GM23338 (cell line): ENCODE measurements around the gene CADM4. TPM values are rescaled to one million over a fixed set of nuclear protein-coding genes. Genes with fewer than 3 reads are reported as not detected.

Source experiments
- ATAC-seq: fragments of 200-7000 bp; cut with Tn5 transposase; 3 replicates; pipeline ENCODE4 v1.9.1; 2020
- DNase-seq: peaks from one replicate; pipeline ENCODE4 v3.0.0-alpha.2; 2015; ENCODE audit warnings: low spot score
- H2AFZ ChIP-seq: fragments of 200-600 bp; sonication (generic); 2 replicates; pipeline ENCODE4 v1.8.0; 2016; ENCODE audit warnings: antibody characterized with exemption, mild to moderate bottlenecking, moderate library complexity
- H3F3A ChIP-seq: fragments of 200-600 bp; sonication (generic); replicated peaks from 2 replicates; pipeline ENCODE4 v1.8.0; 2017; ENCODE audit warnings: antibody characterized with exemption, mixed run types, low read depth
- H3K27ac ChIP-seq: fragments of 200-600 bp; sonication (generic); 2 replicates; pipeline ENCODE4 v1.6.1; 2016; ENCODE audit warnings: low read depth
- H3K27me3 ChIP-seq: fragments of 200-600 bp; sonication (generic); 2 replicates; pipeline ENCODE4 v1.8.0; 2016; ENCODE audit warnings: mild to moderate bottlenecking, mixed run types, moderate library complexity; ENCODE audit not compliant: insufficient read depth
- H3K36me3 ChIP-seq: fragments of 200-600 bp; sonication (generic); 2 replicates; pipeline ENCODE4 v1.8.0; 2016; ENCODE audit warnings: mild to moderate bottlenecking; ENCODE audit not compliant: insufficient read depth
- H3K4me1 ChIP-seq: fragments of 200-600 bp; sonication (generic); 2 replicates; pipeline ENCODE4 v1.8.0; 2016; ENCODE audit warnings: mild to moderate bottlenecking, moderate library complexity; ENCODE audit not compliant: insufficient read depth
- H3K4me2 ChIP-seq: fragments of 200-600 bp; sonication (generic); 2 replicates; pipeline ENCODE4 v1.7.1; 2017; ENCODE audit warnings: mixed run types
- H3K4me3 ChIP-seq: fragments of 200-600 bp; sonication (generic); 2 replicates; pipeline ENCODE4 v1.6.1; 2016; ENCODE audit warnings: mixed run types
- H3K79me2 ChIP-seq: fragments of 200-600 bp; sonication (generic); replicated peaks from 2 replicates; pipeline ENCODE4 v1.8.0; 2017; ENCODE audit warnings: mild to moderate bottlenecking; ENCODE audit not compliant: insufficient read depth
- H3K9me2 ChIP-seq: fragments of 200-600 bp; sonication (generic); 2 replicates; pipeline ENCODE4 v1.8.0; 2017; ENCODE audit not compliant: insufficient read depth
- H4K20me1 ChIP-seq: fragments of 200-600 bp; sonication (generic); replicated peaks from 2 replicates; pipeline ENCODE4 v1.8.0; 2017; ENCODE audit warnings: mild to moderate bottlenecking; ENCODE audit not compliant: insufficient read depth
- H3K27ac Mint-ChIP-seq: 2 replicates; pipeline ENCODE4 v1.8.0; 2020; ENCODE audit warnings: inconsistent platforms, mild to moderate bottlenecking, moderate library complexity, mixed read lengths
- H3K27me3 Mint-ChIP-seq: 3 replicates; pipeline ENCODE4 v1.8.0; 2022; ENCODE audit warnings: low read depth, mild to moderate bottlenecking, moderate library complexity, mixed read lengths, inconsistent platforms; ENCODE audit not compliant: insufficient read depth, poor library complexity
- H3K36me3 Mint-ChIP-seq: 3 replicates; pipeline ENCODE4 v1.8.0; 2021; ENCODE audit warnings: low read depth, mild to moderate bottlenecking, inconsistent platforms, moderate library complexity, mixed read lengths
- H3K4me1 Mint-ChIP-seq: 3 replicates; pipeline ENCODE4 v1.8.0; 2020; ENCODE audit warnings: mild to moderate bottlenecking, inconsistent platforms, mixed read lengths
- H3K4me3 Mint-ChIP-seq: 3 replicates; pipeline ENCODE4 v1.8.0; 2021; ENCODE audit warnings: moderate library complexity, mild to moderate bottlenecking, inconsistent platforms, mixed read lengths
- H3K9me3 Mint-ChIP-seq: 3 replicates; pipeline ENCODE4 v1.8.0; 2020; ENCODE audit warnings: moderate library complexity, mild to moderate bottlenecking, inconsistent platforms, mixed read lengths
- ETS1 ChIP-seq: IDR thresholded peaks from 2 replicates; pipeline ENCODE4 v1.6.1; 2016; ENCODE audit warnings: antibody characterized with exemption
- EZH2 ChIP-seq: fragments of 200-600 bp; sonication (generic); IDR thresholded peaks from one replicate; pipeline ENCODE4 v1.8.0; 2017; ENCODE audit warnings: antibody characterized with exemption, mild to moderate bottlenecking, low read depth; ENCODE audit not compliant: unreplicated experiment
- JUNB ChIP-seq: IDR thresholded peaks from one replicate; pipeline ENCODE4 v1.6.1; 2016; ENCODE audit warnings: antibody characterized with exemption; ENCODE audit not compliant: unreplicated experiment
- POLR2AphosphoS5 ChIP-seq: IDR thresholded peaks from 2 replicates; pipeline ENCODE4 v1.6.1; 2016; ENCODE audit warnings: antibody characterized with exemption, low read depth
- REST ChIP-seq: IDR thresholded peaks from one replicate; pipeline ENCODE4 v1.6.1; 2018; ENCODE audit warnings: antibody characterized with exemption; ENCODE audit not compliant: unreplicated experiment
- STAT1 ChIP-seq: IDR thresholded peaks from one replicate; pipeline ENCODE4 v1.6.1; 2016; ENCODE audit warnings: antibody characterized with exemption; ENCODE audit not compliant: unreplicated experiment
- ZNF114 ChIP-seq: fragments of 250-450 bp; sonication (Bioruptor Pico); IDR thresholded peaks from 2 replicates; pipeline ENCODE4 v1.5.0; 2020; ENCODE audit warnings: mild to moderate bottlenecking, moderate library complexity
- ZNF462 ChIP-seq: fragments of 250-450 bp; sonication (Bioruptor Pico); IDR thresholded peaks from 2 replicates; pipeline ENCODE4 v1.5.0; 2020; ENCODE audit warnings: mild to moderate bottlenecking, moderate library complexity
- long read RNA-seq: library from polyadenylated mRNA; unstranded; transcript quantifications from one replicate; pipeline ENCODE4 v2.0.0, GENCODE V29; 2020; ENCODE audit not compliant: unreplicated experiment
- polyA plus RNA-seq: library from polyadenylated mRNA; unstranded; fragments of >200 nt; fragmentation: Nextera tagmentation; extraction: Ambion mirVana; gene quantifications from 2 replicates; pipeline ENCODE4 v1.2.1, GENCODE V29; 2016
- total RNA-seq: library from RNA; depleted of rRNA; stranded (reverse); fragments of >200 nt; shearing (Covaris generic); gene quantifications from 2 replicates; pipeline ENCODE4 v1.2.3, GENCODE V29; 2014; rRNA removed

CADM4 gene
- 21.2 and 26.0 TPM in 2 replicates for total RNA-seq
- 3.7 TPM in 2 replicates for polyA plus RNA-seq
- long read RNA-seq, partial matches to known transcripts = 0 of 3 reads
- long read RNA-seq, other reads (novel, unspliced or antisense) = 2 of 3 reads

- H3K4me3 Mint-ChIP-seq = peak within 1 kb of the TSS; percentile 88
- peak; percentile 57 for DNase-seq
Observed at GRCh38 chr19:43639519-43640423, at the start of gene CADM4. CADM4 (minus strand) TSS chr19:43639850; CDS start chr19:43639790, 60 bp downstream.

GRCh38 chr19:43688059-43688701 lies 48.5 kb upstream of the CADM4 start:
- H3K4me3 Mint-ChIP-seq = no peak overlapping the region
- Histone ChIP-seq H3K27ac (no peak overlapping the region), H3F3A (no peaks in the 10 kb centered on the region), H3K79me2 (no peaks in the 10 kb centered on the region), H3K4me1 (no peaks in the 10 kb centered on the region), H3K9me2 (no peaks in the 10 kb centered on the region), H2AFZ (no peak overlapping the region), H4K20me1 (no peaks in the 10 kb centered on the region), H3K36me3 (no peaks in the 10 kb centered on the region), H3K4me2 (no peak overlapping the region), H3K4me3 (no peak overlapping the region), H3K27me3 (no peaks in the 10 kb centered on the region)
- DNase-seq (no peak), ATAC-seq (no peak)
- peaks cover 10% of the 10 kb centered on the region for H3K27me3 Mint-ChIP-seq
- no peak overlapping the region for H3K27ac Mint-ChIP-seq
- no peaks in the 10 kb centered on the region for H3K36me3 Mint-ChIP-seq
- peaks cover 19% of the 10 kb centered on the region for H3K9me3 Mint-ChIP-seq
- no peaks in the 10 kb centered on the region; the same call in 2 of the 3 replicates for H3K4me1 Mint-ChIP-seq
- TF ChIP-seq REST = no peak
- no peak for TF ChIP-seq JUNB
- no peak for TF ChIP-seq ZNF462 (CRISPR knock-in tag)
- TF ChIP-seq ZNF114 (CRISPR knock-in tag) = no peak
- no peak for TF ChIP-seq POLR2AphosphoS5
- TF ChIP-seq ETS1 = no peak
- no peak for TF ChIP-seq EZH2

More at GRCh38 chr19:43639519-43640423, at the start of gene CADM4:
- ATAC-seq = peak; percentile 11
- TF ChIP-seq POLR2AphosphoS5 (peak; percentile 59), STAT1 (no peak)
- Mint-ChIP-seq H3K27ac (no peak within 1 kb of the TSS), H3K4me1 (peaks cover 33% of the 10 kb centered on the region), H3K9me3 (peaks cover 6% of the 10 kb centered on the region), H3K36me3 (peaks cover 14% of the 10 kb centered on the region; the same call in 2 of the 3 replicates), H3K27me3 (peaks cover 61% of the 10 kb centered on the region)
- H3F3A ChIP-seq = 0 out of 2 replicates have a peak, but pooled peaks cover 3% of the 10 kb centered on the region
- no peaks in the 10 kb centered on the region for H3K79me2 ChIP-seq
- peak within 1 kb of the TSS; percentile 78 for H2AFZ ChIP-seq
- peaks cover 4% of the 10 kb centered on the region; the same call in 1 of the 2 replicates for H4K20me1 ChIP-seq
- no peaks in the 10 kb centered on the region for H3K9me2 ChIP-seq
- H3K4me3 ChIP-seq = peak within 1 kb of the TSS; percentile 75
- no peaks in the 10 kb centered on the region for H3K36me3 ChIP-seq
- peaks cover 25% of the 10 kb centered on the region for H3K4me1 ChIP-seq
- peak within 1 kb of the TSS; percentile 83 for H3K4me2 ChIP-seq
- peaks cover 52% of the 10 kb centered on the region for H3K27me3 ChIP-seq
- H3K27ac ChIP-seq = no peak within 1 kb of the TSS
